CD4-positive, alpha-beta memory T cell (primary cell): ENCODE results near the gene RNF151. TPM values are rescaled to one million over a fixed set of nuclear protein-coding genes. Genes with fewer than 3 reads are reported as not detected.
"Not testable (repeated sequence)": the region's sequence is repeated elsewhere in the genome, so short reads cannot be mapped to it uniquely, and the experiment has no call there.

Experiments
- CTCF ChIA-PET: fragments of 350-600 bp; sonication (Branson Sonifier 250); formaldehyde crosslinking; loops from one replicate; lab custom pipeline; 2021; ENCODE audit warnings: inconsistent platforms; ENCODE audit not compliant: partially characterized antibody; lab: Charles Lee
- POLR2A ChIA-PET: fragments of 350-600 bp; sonication (Branson Sonifier 250); formaldehyde crosslinking; loops from one replicate; lab custom pipeline; 2021; ENCODE audit not compliant: partially characterized antibody; lab: Charles Lee
- DNase-seq, 5 donors: peaks; one replicate each; pipeline versions ENCODE4 v3.0.0 to v3.0.0-alpha.2; 2020 to 2022; ENCODE audit warnings: mixed read lengths in 1 of 5
- H3K27ac ChIP-seq: one replicate; pipeline ENCODE4 v1.7.0; 2013; ENCODE audit warnings: low read depth, low read length
- H3K27me3 ChIP-seq: 2 replicates; pipeline ENCODE4 v1.7.0; 2013; ENCODE audit warnings: mild to moderate bottlenecking, low read length, moderate library complexity; ENCODE audit not compliant: insufficient read depth
- H3K36me3 ChIP-seq: 2 replicates; pipeline ENCODE4 v1.7.0; 2013; ENCODE audit warnings: mild to moderate bottlenecking, low read length, moderate library complexity; ENCODE audit not compliant: insufficient read depth
- H3K4me1 ChIP-seq: 2 replicates; pipeline ENCODE4 v1.7.0; 2013; ENCODE audit warnings: mild to moderate bottlenecking, low read length, moderate library complexity; ENCODE audit not compliant: insufficient read depth
- H3K4me3 ChIP-seq, 2 donors: one replicate each; pipeline ENCODE4 v1.7.0; 2013; ENCODE audit warnings: low read length in 2 of 2, mild to moderate bottlenecking in 1 of 2
- H3K9me3 ChIP-seq, 2 donors: one replicate each; pipeline ENCODE4 v1.7.0; 2013; ENCODE audit warnings: low read length in 2 of 2, control low read depth in 1 of 2; ENCODE audit not compliant: control insufficient read depth in 1 of 2
- H3K27ac Mint-ChIP-seq, 7 donors: one replicate each; pipeline ENCODE4 v1.8.0; 2020 to 2021; ENCODE audit warnings: mixed read lengths in 7 of 7, mild to moderate bottlenecking in 6 of 7, inconsistent platforms in 3 of 7, moderate library complexity in 3 of 7
- H3K27me3 Mint-ChIP-seq, 2 donors: one replicate each; pipeline ENCODE4 v1.8.0; 2020 to 2021; ENCODE audit warnings: mixed read lengths in 2 of 2
- H3K36me3 Mint-ChIP-seq, 2 donors: one replicate each; pipeline ENCODE4 v1.8.0; 2020 to 2021; ENCODE audit warnings: mixed read lengths in 2 of 2, inconsistent platforms in 1 of 2, mild to moderate bottlenecking in 1 of 2
- H3K4me1 Mint-ChIP-seq, 4 donors: one replicate each; pipeline ENCODE4 v1.8.0; 2020 to 2021; ENCODE audit warnings: mixed read lengths in 4 of 4, mild to moderate bottlenecking in 1 of 4
- H3K4me3 Mint-ChIP-seq, 8 donors: one replicate each; pipeline ENCODE4 v1.8.0; 2020 to 2021; ENCODE audit warnings: mixed read lengths in 8 of 8, mild to moderate bottlenecking in 7 of 8, moderate library complexity in 6 of 8, inconsistent platforms in 3 of 8
- H3K9me3 Mint-ChIP-seq, 8 donors: one replicate each; pipeline ENCODE4 v1.8.0; 2020 to 2021; ENCODE audit warnings: mixed read lengths in 8 of 8, mild to moderate bottlenecking in 5 of 8, inconsistent platforms in 3 of 8, moderate library complexity in 1 of 8
- intact Hi-C: fragments of 100-400 bp; cut with micrococcal nuclease; formaldehyde crosslinking; loops from one replicate; pipeline ENCODE4 v1.15.1; 2023
- polyA plus RNA-seq, 2 donors: library from polyadenylated mRNA; unstranded; fragments of 300-500 nt; fragmentation: Illumina TruSeq; gene quantifications; one replicate each; pipeline ENCODE4 v1.2.3, GENCODE V29; 2021
- total RNA-seq, 2 experiments: library from RNA; stranded (reverse); gene quantifications; one replicate each; pipeline ENCODE4 v1.2.3, GENCODE V29; 2021

RNF151 gene
- total and polyA plus RNA-seq, 4 experiments from 2014 or later, result not detected

- POLR2A ChIA-PET, result interaction anchor here (1.0 to 9.4 kb wide), 8 partner anchors 11 to 555 kb away, joined by 3 to 99 read pairs (median 14); partner anchors contain the start of genes GFER, MSRB1, NOXO1 and SYNGR3
- intact Hi-C loops, result loop anchor here (1.0 to 2.0 kb wide), 6 partner anchors 12 to 194 kb away; partner anchors contain the start of genes GFER and MSRB1
Measured at GRCh38 chr16:1959269-1960039, 7.2 kb upstream of the RNF151 start, which contains the start of gene NDUFB10. Gene NDUFB10 (plus strand): TSS chr16:1959538. CDS start chr16:1959625, 87 bp downstream.

GRCh38 chr16:1960665-1961630 is 5.7 kb upstream of the RNF151 start:
- POLR2A ChIA-PET, result interaction anchor here (0.6 to 9.4 kb wide), 19 partner anchors 10 to 625 kb away, joined by 3 to 99 read pairs (median 3); partner anchors contain the start of genes AMDHD2, GFER, MSRB1 and NOXO1
- intact Hi-C loops, result no loop called here
- H3K27ac Mint-ChIP-seq, result peak overlapping the region; percentile 86 to 99 (median 95)
- peak overlapping the region; percentile 88 to 94 (median 92) for H3K4me3 Mint-ChIP-seq
- Histone ChIP-seq H3K4me3 (peak overlapping the region; percentile 2 to 89), H3K9me3 (no peaks in the 10 kb centered on the region), H3K27ac (peak overlapping the region; percentile 78), H3K36me3 (peaks cover 18% of the 10 kb centered on the region), H3K4me1 (peaks cover 57% of the 10 kb centered on the region), H3K27me3 (no peaks in the 10 kb centered on the region)
- peaks cover 0 to 5% (median 0%) of the 10 kb centered on the region in 8 donors for H3K9me3 Mint-ChIP-seq
- peak in 4 of 5 donors; percentile 35 to 63 (median 40) for DNase-seq
- H3K4me1 Mint-ChIP-seq, result peaks cover 30 to 66% (median 47%) of the 10 kb centered on the region in 4 donors
- H3K27me3 Mint-ChIP-seq, result no peaks in the 10 kb centered on the region
- CTCF ChIA-PET, result interaction anchor here (1.1 to 3.3 kb wide), 4 partner anchors 10 to 179 kb away, joined by 4 to 18 read pairs (median 8); partner anchors contain the start of gene TBL3
- peaks cover 21 to 49% of the 10 kb centered on the region in 2 donors for H3K36me3 Mint-ChIP-seq

More at GRCh38 chr16:1959269-1960039, 7.2 kb upstream of the RNF151 start, which contains the start of gene NDUFB10:
- Mint-ChIP-seq H3K9me3 (peaks cover 0 to 4% (median 0%) of the 10 kb centered on the region in 8 donors), H3K4me1 (peaks cover 26 to 53% (median 40%) of the 10 kb centered on the region in 4 donors), H3K27ac (peak within 1 kb of the TSS; percentile 86 to 99 (median 95)), H3K27me3 (no peaks in the 10 kb centered on the region), H3K4me3 (peak within 1 kb of the TSS; percentile 88 to 94 (median 92)), H3K36me3 (peaks cover 21 to 38% of the 10 kb centered on the region in 2 donors)
- Histone ChIP-seq H3K4me1 (peaks cover 47% of the 10 kb centered on the region), H3K27me3 (no peaks in the 10 kb centered on the region), H3K4me3 (peak within 1 kb of the TSS; percentile 69 to 89), H3K9me3 (no peaks in the 10 kb centered on the region), H3K27ac (peak within 1 kb of the TSS; percentile 78), H3K36me3 (peaks cover 18% of the 10 kb centered on the region)
- CTCF ChIA-PET, result interaction anchor here (2.6 to 3.3 kb wide), 2 partner anchors 12 to 181 kb away, joined by 10 to 18 read pairs; partner anchors contain the start of gene TBL3
- peak; percentile 84 to 90 (median 87) for DNase-seq

- Histone ChIP-seq H3K36me3 (peaks cover 18% of the 10 kb centered on the region), H3K4me1 (peaks cover 57% of the 10 kb centered on the region), H3K4me3 (no peak overlapping the region), H3K27ac (no peak overlapping the region), H3K9me3 (no peaks in the 10 kb centered on the region), H3K27me3 (no peaks in the 10 kb centered on the region)
- peak in 1 of 5 donors; percentile 37 for DNase-seq
- Mint-ChIP-seq H3K27me3 (no peaks in the 10 kb centered on the region), H3K4me3 (peak overlapping the region in 7 of 8 donors; percentile 3 to 94 (median 52)), H3K9me3 (peaks cover 0 to 5% (median 0%) of the 10 kb centered on the region in 8 donors), H3K27ac (peak overlapping the region in 6 of 7 donors; percentile 22 to 99 (median 66)), H3K36me3 (peaks cover 21 to 49% of the 10 kb centered on the region in 2 donors), H3K4me1 (peaks cover 30 to 66% (median 47%) of the 10 kb centered on the region in 4 donors)
- ChIA-PET POLR2A (interaction anchor here (1.0 to 9.4 kb wide), 10 partner anchors 9 to 244 kb away, joined by 3 to 99 read pairs (median 12); partner anchors contain the start of genes GFER, MSRB1, NOXO1 and SYNGR3), CTCF (interaction anchor here (1.3 to 3.3 kb wide), 2 partner anchors 9 to 32 kb away, joined by 6 to 18 read pairs; partner anchors contain the start of gene TBL3)
- intact Hi-C loops, result no loop called here
Measured at GRCh38 chr16:1961651-1962067, 5.0 kb upstream of the RNF151 start.

DNA sequence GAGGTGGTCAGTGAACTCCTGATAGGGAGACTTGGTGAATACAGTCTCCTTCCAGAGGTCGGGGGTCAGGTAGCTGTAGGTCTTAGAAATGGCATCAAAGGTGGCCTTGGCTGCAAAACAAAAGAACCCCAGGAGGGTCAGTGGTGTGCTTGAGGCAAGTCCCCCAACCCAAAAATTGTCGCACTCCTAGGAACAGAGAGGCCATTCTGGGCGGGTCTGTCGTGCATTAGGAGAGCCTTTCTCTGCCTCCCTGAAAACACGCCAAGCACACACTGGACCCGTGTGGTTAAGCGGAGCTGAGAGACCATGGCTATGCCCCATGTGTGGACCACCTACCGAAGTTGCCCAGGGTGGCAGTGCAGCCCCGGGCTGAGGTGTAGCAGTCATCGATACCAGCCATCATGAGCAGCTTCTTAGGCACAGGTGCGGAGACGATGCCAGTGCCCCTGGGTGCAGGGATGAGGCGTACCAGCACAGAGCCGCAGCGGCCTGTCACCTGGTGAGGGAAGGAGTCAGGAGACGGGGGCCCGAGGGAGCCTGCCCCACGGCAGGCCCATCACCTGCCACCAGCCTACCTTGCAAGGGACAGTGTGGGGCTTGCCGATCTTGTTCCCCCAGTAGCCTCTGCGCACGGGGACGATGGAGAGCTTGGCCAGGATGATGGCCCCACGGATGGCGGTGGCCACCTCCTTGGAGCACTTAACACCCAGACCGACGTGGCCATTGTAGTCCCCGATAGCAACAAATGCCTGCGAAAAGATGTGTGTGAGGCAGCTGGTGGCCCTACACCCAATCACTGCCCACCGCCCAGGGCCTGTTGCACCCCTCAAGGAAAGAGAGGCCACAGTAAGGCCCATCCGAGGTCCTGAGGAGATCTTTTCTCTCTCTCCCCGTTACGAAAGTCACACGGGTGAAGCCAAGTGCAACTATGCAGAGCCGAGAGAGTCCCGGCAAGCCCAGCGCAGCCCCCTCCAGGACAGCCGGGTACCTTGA is 4.2 kb upstream of the RNF151 start:
- CTCF ChIA-PET, result not testable (repeated sequence)

GRCh38 chr16:1963806-1964505 is 2.7 kb upstream of the RNF151 start:
- peaks cover 21 to 49% of the 10 kb centered on the region in 2 donors for H3K36me3 Mint-ChIP-seq
- ChIA-PET CTCF (interaction anchor here (0.6 to 1.4 kb wide), 6 partner anchors 8 to 191 kb away, joined by 3 to 5 read pairs (median 4); partner anchors contain the start of genes MSRB1 and TRAF7), POLR2A (interaction anchor here (0.6 to 9.4 kb wide), 40 partner anchors 8 to 1328 kb away, joined by 3 to 99 read pairs (median 6); partner anchors contain the start of genes AMDHD2, ECI1, FAHD1 and GFER)
- H3K36me3 ChIP-seq, result peaks cover 18% of the 10 kb centered on the region
- H3K4me3 Mint-ChIP-seq, result peak overlapping the region; percentile 91 to 97 (median 93)
- peaks cover 30 to 65% (median 45%) of the 10 kb centered on the region in 4 donors for H3K4me1 Mint-ChIP-seq
- no peaks in the 10 kb centered on the region for H3K9me3 ChIP-seq
- peak; percentile 44 to 64 (median 54) for DNase-seq
- intact Hi-C loops, result loop anchor here (1.0 to 2.0 kb wide), 3 partner anchors 8 to 191 kb away; partner anchors contain the start of genes TBL3 and TRAF7
- peaks cover 53% of the 10 kb centered on the region for H3K4me1 ChIP-seq
- H3K27ac Mint-ChIP-seq, result peak overlapping the region; percentile 90 to 99 (median 93)
- peak overlapping the region; percentile 97 for H3K27ac ChIP-seq
- H3K27me3 ChIP-seq, result no peaks in the 10 kb centered on the region
- peaks cover 0 to 5% (median 0%) of the 10 kb centered on the region in 8 donors for H3K9me3 Mint-ChIP-seq
- peak overlapping the region; percentile 73 to 86 for H3K4me3 ChIP-seq
- H3K27me3 Mint-ChIP-seq, result no peaks in the 10 kb centered on the region

More for the DNA sequence above, 4.2 kb upstream of the RNF151 start:
- intact Hi-C loops, H3K27me3 Mint-ChIP-seq, H3K4me3 ChIP-seq, H3K9me3 Mint-ChIP-seq, H3K9me3 ChIP-seq, H3K27me3 ChIP-seq: not testable (repeated sequence)
- H3K27ac ChIP-seq, result peak overlapping the region; percentile 97
- POLR2A ChIA-PET, result interaction anchor here (1.2 to 9.4 kb wide), 7 partner anchors 8 to 192 kb away, joined by 3 to 99 read pairs (median 20); partner anchors contain the start of genes GFER, MSRB1, NOXO1 and SYNGR3
- H3K36me3 Mint-ChIP-seq, result peaks cover 21 to 49% of the 10 kb centered on the region in 2 donors
- H3K27ac Mint-ChIP-seq, result peak overlapping the region; percentile 83 to 99 (median 92)
- H3K4me1 ChIP-seq, result peaks cover 57% of the 10 kb centered on the region
- H3K36me3 ChIP-seq, result peaks cover 18% of the 10 kb centered on the region
- H3K4me3 Mint-ChIP-seq, result peak overlapping the region; percentile 91 to 97 (median 93)
- peak in 1 of 5 donors; percentile 34 for DNase-seq
- H3K4me1 Mint-ChIP-seq, result peaks cover 30 to 66% (median 47%) of the 10 kb centered on the region in 4 donors
